GM12892 (cell line): Measurements from ENCODE around the gene ST6GALNAC5.

Experiments
- DNase-seq: peaks from one replicate; pipeline ENCODE4 v3.0.0; 2011; ENCODE audit not compliant: insufficient read length
- FAIRE-seq: peaks from 2 replicates; lab custom pipeline; 2011; peaks lifted over from hg19 to GRCh38; lab: Jason Lieb, UNC
- POLR2A ChIP-seq: IDR thresholded peaks from 2 replicates; pipeline ENCODE4 v1.6.1; 2011; ENCODE audit warnings: low read depth, low read length, control low read depth
- POLR2AphosphoS5 ChIP-seq: IDR thresholded peaks from 2 replicates; pipeline ENCODE4 v1.6.1; 2011; ENCODE audit warnings: low read depth, low read length, control low read depth
- TAF1 ChIP-seq: IDR thresholded peaks from 2 replicates; pipeline ENCODE4 v1.6.1; 2011; ENCODE audit warnings: low read depth, mild to moderate bottlenecking, control low read depth, low read length, borderline replicate concordance

ST6GALNAC5 gene

DNA sequence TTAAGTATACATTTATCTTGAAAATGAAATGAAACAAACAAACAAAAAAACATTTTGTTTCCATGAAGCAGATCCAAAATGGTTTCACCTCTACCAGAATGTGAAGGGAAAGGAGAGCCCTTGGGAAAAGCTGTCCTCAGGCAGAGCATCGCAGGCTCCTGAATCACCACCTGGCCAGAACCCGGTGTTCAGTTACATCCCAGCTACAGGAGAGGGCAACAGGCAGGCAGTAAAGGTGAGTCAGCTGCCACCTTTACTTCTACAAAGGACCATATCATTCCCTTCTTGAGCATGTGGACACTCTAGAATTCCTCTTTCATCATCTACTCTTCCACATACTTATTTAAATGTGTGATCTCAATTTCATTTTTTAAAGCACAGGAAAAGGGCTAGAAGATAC, 200.7 kb downstream of the ST6GALNAC5 start:
- no peak for TF ChIP-seq TAF1
- TF ChIP-seq POLR2A = no peak
- no peak for TF ChIP-seq POLR2AphosphoS5
- DNase-seq = no peak
- FAIRE-seq = no peak

DNA sequence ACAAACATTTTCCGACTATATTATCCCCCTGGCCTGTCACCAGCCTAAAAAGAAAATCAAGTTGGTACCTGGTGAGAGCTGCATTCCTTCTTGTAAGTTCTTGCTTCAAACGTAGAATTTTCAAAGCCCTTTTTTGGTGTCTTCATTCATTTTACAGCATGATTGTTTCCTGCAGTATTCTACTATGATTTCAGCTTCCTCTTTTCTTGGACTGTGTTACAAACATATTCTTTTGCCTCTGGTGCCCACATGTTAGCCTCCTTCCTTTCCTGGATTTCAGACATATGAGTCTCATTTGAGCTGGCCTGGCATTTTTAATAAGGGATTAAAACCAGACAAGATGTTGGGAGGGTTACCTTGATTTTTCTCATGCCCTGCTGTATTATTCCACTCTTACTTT, 209.5 kb downstream of the ST6GALNAC5 start:
- no peak for DNase-seq
- no peak for FAIRE-seq
- TF ChIP-seq POLR2A (no peak), TAF1 (no peak), POLR2AphosphoS5 (no peak)

DNA sequence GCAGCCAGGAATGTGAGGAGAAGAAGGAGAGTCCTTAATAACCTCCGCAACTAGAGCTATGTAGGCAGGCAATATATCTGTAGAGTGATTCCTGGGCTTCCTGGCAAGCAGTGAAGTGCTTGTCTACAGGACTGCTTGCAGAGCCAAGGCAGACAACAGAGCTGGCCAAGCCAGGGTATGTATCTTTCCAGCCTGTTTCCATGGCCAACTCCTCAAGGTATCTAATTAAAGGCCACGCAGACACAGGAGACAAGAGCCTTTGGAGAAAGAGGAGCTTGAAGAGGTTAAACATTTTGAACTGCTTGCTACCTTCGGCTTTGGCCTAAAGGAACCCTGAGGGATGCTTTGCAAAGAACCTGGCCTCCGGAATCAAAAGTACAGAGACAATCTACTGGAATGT, 214.6 kb downstream of the ST6GALNAC5 start:
- TF ChIP-seq TAF1 (no peak), POLR2A (no peak), POLR2AphosphoS5 (no peak)
- DNase-seq (no peak), FAIRE-seq (no peak)

DNA sequence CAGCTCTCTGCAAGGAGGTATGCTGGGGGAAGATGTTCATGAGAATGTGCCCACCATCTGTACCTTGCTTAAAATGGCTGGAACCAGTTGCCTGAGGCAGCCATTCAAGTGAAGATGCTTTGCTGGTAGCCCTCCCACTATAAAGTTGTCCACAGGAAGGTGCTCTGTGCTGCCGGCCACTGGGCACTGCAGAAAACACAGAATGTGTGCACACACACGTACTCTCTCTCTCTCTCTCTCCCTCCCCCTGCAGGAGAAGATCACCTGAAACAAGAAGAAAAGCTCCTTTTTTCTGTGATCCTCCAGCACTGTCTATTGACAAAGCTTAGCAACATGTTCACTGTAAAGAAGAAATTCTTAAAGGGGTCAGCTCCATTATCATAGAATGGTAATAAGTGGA, 217.2 kb downstream of the ST6GALNAC5 start:
- FAIRE-seq (no peak), DNase-seq (no peak)
- TF ChIP-seq TAF1 (no peak), POLR2AphosphoS5 (no peak), POLR2A (no peak)

DNA sequence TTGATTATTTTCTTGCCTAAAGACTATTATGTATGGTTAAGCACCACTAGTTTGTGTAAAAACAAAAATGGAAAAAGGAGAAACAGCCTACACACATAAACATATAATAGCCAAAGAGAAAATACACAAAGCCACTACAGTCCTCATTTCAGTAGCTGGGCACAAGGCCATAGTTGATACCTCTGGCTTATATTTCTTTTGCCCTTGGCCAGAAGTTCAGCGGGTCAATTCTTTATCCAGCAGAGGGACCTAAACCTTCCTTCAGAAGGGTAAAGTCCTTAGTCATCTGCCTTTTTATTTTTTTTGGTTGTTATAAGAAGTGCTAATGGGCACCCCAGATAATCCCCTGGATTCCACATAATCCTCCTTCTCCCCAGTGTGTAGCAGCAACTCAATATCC, 217.8 kb downstream of the ST6GALNAC5 start:
- FAIRE-seq (no peak), DNase-seq (no peak)
- no peak for TF ChIP-seq POLR2AphosphoS5
- no peak for TF ChIP-seq TAF1
- TF ChIP-seq POLR2A = no peak

DNA sequence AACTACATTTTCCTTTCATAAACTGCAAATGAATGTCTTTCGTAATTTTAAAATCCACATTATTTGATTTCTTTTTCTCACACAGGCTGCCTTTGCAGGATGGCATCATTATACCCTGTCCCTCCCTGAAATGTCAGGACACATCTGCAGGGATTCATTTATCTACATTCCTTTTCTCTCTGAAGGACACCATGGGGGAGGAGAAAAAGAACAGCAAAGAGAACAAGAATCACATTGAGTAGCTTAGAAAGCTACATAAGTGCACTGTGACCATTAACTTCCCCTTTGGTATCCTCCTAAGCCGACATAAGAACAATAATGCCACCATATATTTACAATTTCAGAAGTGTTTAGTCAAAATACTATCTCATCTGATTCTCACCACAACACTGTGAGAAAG, 222.5 kb downstream of the ST6GALNAC5 start:
- no peak for DNase-seq
- FAIRE-seq = no peak
- TF ChIP-seq POLR2A (no peak), TAF1 (no peak), POLR2AphosphoS5 (no peak)

DNA sequence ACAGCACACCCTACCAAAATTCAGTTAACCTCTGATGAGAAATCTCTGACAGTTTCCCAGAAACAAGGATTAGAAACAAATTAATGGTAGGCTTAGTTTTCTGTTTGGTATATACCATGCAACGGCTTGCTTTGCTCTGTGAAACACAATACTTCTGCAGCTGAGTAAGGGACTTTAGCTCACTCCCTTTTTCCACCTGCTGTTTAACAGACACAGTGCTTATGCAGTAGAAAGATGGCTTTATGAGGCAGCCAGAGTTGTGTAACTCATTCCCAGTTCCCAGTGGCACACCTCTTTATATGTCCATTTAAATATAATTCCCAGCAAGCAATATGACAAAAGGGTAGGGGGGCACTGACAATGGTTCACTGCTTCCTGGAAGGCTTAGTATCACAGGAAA, 228.0 kb downstream of the ST6GALNAC5 start:
- DNase-seq (no peak), FAIRE-seq (peak; percentile 36)
- no peak for TF ChIP-seq POLR2AphosphoS5
- TF ChIP-seq POLR2A = no peak
- no peak for TF ChIP-seq TAF1

DNA sequence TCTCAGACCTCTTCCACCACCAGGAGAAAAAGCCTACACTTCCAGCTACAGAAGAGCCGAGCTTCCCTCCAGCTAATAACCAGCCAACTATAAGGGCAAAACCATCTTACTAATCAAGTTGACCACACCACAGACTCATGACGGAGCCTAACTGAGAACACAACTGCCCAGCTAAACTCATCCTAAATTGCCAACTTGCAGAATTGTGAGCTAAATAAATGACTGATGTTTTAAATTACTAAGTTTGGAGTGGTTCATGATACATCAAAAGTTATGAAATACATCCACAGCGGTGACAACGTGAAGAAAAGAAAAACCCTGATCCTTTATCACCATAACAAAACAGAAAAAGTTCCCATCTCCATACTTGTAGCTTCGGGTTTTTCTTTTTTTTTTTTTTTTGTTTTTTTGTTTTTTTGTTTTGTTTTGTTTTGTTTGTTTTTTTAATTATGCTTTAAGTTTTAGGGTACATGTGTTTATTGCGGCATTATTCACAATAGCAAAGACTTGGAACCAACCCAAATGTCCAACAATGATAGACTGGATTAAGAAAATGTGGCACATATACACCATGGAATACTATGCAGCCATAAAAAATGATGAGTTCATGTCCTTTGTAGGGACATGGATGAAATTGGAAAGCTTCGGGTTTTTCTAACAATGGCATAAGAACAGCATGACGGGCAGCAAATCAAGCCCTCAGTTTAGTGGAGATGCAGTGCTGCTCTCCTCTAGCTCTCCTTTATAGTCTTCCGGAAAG, 229.4 kb downstream of the ST6GALNAC5 start:
- no peak for TF ChIP-seq POLR2AphosphoS5
- TF ChIP-seq TAF1 = no peak
- TF ChIP-seq POLR2A = no peak
- DNase-seq = no peak
- FAIRE-seq = no peak

DNA sequence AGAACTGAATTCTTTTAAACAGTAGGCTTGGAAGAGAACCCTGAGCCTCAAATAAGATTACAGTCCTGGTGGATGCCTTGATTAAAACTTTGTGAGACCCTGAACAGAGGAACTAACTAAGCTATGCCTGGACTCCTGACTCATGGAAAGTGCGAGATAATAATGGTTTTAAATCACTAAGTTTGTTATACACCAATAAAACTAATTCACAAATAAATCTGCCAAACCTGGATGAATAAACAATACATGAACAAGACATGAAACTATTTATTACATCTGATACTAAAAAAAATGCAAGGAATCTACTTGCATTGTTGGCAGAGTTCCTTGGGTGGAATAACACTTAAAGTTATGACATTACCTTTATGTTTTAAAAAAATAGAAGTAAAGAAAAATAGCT, 233.6 kb downstream of the ST6GALNAC5 start:
- no peak for DNase-seq
- no peak for FAIRE-seq
- TF ChIP-seq POLR2AphosphoS5 = no peak
- TF ChIP-seq TAF1 = no peak
- TF ChIP-seq POLR2A = no peak

DNA sequence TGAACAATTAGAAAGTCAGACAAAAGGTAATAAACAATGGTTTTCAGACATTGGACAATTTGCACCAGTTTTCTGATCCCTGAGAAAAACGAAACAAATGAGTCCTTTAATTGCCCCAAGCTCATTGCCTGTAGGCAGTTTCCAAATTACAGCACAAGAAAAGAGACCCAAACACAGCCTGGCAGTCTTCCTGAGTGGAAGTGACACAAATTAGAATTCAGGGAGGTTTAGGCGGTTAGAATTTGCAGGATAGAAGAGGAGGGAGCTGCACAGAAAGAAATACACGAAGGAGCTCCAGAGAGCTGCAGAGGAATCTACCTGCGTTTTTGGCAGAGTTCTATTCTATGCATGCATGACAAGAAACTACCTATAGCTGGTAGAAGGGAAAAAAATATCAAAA, 236.2 kb downstream of the ST6GALNAC5 start:
- TF ChIP-seq TAF1 = no peak
- no peak for TF ChIP-seq POLR2A
- TF ChIP-seq POLR2AphosphoS5 = no peak
- FAIRE-seq (no peak), DNase-seq (no peak)

DNA sequence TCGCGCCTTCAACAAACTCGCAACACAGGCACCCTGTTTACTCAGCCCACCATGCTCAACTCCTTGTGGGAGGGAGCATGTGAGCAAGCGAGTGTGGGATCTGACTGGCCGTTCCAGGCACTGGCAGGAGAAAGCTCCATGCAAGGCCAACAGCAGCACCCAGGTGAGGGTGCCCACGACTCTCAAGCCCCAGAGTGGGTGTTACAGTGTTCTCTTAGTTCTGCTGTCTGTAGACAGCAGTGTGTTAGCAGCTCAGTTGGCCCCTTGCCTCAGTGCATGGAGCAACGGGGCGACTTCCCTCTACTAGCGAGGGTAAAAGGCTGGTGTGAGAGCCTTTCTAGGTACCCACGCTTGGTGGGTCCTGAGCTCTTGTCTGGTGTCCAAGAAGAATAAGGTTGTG, 237.4 kb downstream of the ST6GALNAC5 start:
- DNase-seq (no peak), FAIRE-seq (no peak)
- no peak for TF ChIP-seq POLR2AphosphoS5
- TF ChIP-seq POLR2A = no peak
- no peak for TF ChIP-seq TAF1
